Heart right ventricle (tissue), 16 donors: Measurements from ENCODE around the gene DPY19L1. TPM values are rescaled to one million over a fixed set of nuclear protein-coding genes. Genes with fewer than 3 reads are reported as not detected.
"Not testable (repeated sequence)": the region's sequence is repeated elsewhere in the genome, so short reads cannot be mapped to it uniquely, and the experiment has no call there.

Experiments
- ATAC-seq, 8 donors: fragments of 200-7000 bp; cut with Tn5 transposase; one replicate each; pipeline ENCODE4 v1.9.1; 2020; ENCODE audit warnings: mild to moderate bottlenecking in 8 of 8, moderate library complexity in 8 of 8, moderate number of reproducible peaks in 1 of 8
- DNase-seq, 2 donors: peaks; one replicate each; pipeline ENCODE4 v3.0.0-alpha.2; 2020
- H3K27ac ChIP-seq, 10 donors: fragments of 200-600 bp; sonication (generic) in 2 of 10; one replicate each; pipeline versions ENCODE4 v1.5.0 to v1.8.0; 2020 to 2022; ENCODE audit warnings: mild to moderate bottlenecking in 3 of 10
- H3K27me3 ChIP-seq, 7 donors: fragments of 200-600 bp; one replicate each; pipeline ENCODE4 v1.8.0; 2021 to 2022; ENCODE audit warnings: mild to moderate bottlenecking in 2 of 7
- H3K36me3 ChIP-seq, 9 donors: fragments of 200-600 bp; sonication (generic) in 1 of 9; one replicate each; pipeline versions ENCODE4 v1.5.0 to v1.8.0; 2020 to 2022; ENCODE audit warnings: mild to moderate bottlenecking in 2 of 9
- H3K4me1 ChIP-seq, 9 donors: fragments of 200-600 bp; sonication (generic) in 1 of 9; one replicate each; pipeline versions ENCODE4 v1.5.0 to v1.8.0; 2020 to 2022; ENCODE audit warnings: mild to moderate bottlenecking in 4 of 9
- H3K4me3 ChIP-seq, 10 donors: fragments of 200-600 bp; sonication (generic) in 2 of 10; one replicate each; pipeline versions ENCODE4 v1.5.0 to v1.8.0; 2020 to 2022; ENCODE audit warnings: mild to moderate bottlenecking in 7 of 10, moderate library complexity in 2 of 10
- H3K9me3 ChIP-seq, 11 donors: fragments of 200-600 bp in 10 of 11; sonication (generic) in 2 of 11; one replicate each; pipeline versions ENCODE4 v1.5.0 to v1.8.0; 2013 to 2022; ENCODE audit warnings: mild to moderate bottlenecking in 2 of 11, control low read depth in 1 of 11, moderate library complexity in 1 of 11
- CTCF ChIP-seq, 9 donors: fragments of 200-600 bp; sonication (generic) in 2 of 9; IDR thresholded peaks; one replicate each; pipeline versions ENCODE4 v1.5.0 to v1.8.0; 2021 to 2022; ENCODE audit warnings: antibody characterized with exemption in 9 of 9, mild to moderate bottlenecking in 5 of 9, moderate library complexity in 1 of 9
- WGBS, 2 donors: extraction: QIAGEN DNeasy Blood & Tissue Kit; methylation state at CpG; one replicate each; pipeline ENCODE4 v1.1.7; 2013; ENCODE audit warnings: inconsistent platforms in 1 of 2; 5-methylcytosine and 5-hydroxymethylcytosine counted together
- intact Hi-C, 10 donors: fragments of 100-400 bp; cut with DNase I; formaldehyde crosslinking; loops; one replicate each; pipeline versions ENCODE4 v1.11.1 to v1.14.2; 2022
- polyA plus RNA-seq, 2 donors: library from polyadenylated mRNA; stranded (reverse); fragments of 200-250 nt; gene quantifications; one replicate each; pipeline ENCODE4 v1.2.3, GENCODE V29; 2013
- total RNA-seq, 10 donors: library from RNA; stranded (reverse); fragmentation: NEBNext Ultra II Directional in 3 of 10; extraction: Animal tissue kit (Norgen Biotek cat#: 25700) in 3 of 10; gene quantifications; one replicate each; pipeline versions ENCODE4 v1.2.1 to v1.2.4, GENCODE V29; 2021 to 2023
- donor health status: Arrhythmogenic right ventricular cardiomyopathy.
- donor health status: ischemic (EF 13 %, LVEDD 7.1; RV severe dilation, severe dysfunction).
- donor health status: healthy with polysubstance abuse.
- donor health status: DM: no; HTN: yes; CAD: no.
- donor health status: DM: no; HTN: no; CAD: no.
- donor health status: ischemic (EF 25% LVEDD 6.9; RV normal size, moderate dysfunction).
- donor health status: ischemic (EF 25% LVEDD 5.7; RV mildly dilated, moderate dysfunction).
- donor health status: healthy.
- donor health status: DM: yes; HTN: yes; CAD: no.
- donor health status: Ischemic cardiomyopathy.
- donor health status: ischemic (EF 35%, LVEDD 5.7; RV mildly dilated, moderate dysfunction).
- donor health status: nonischemic (EF 11% LVEDD 7.7; RV severe dilation, severe dysfunction).
- donor health status: DM: yes; HTN: yes; CAD: no.
- donor health status: PGD.
- donor health status: ischemic (EF 29% LVEDD 5.4; RV normal size, mild dysfunction).
- donor health status: nonischemic (EF 23%, LVEDD 6.1; RV moderate dilation, normal function).

Gene DPY19L1
- total and polyA plus RNA-seq, 12 donors = 8.9 to 28.0 (median 22.2) TPM

GRCh38 chr7:35065382-35065781 lies 28.1 kb upstream of the DPY19L1 start:
- TF ChIP-seq CTCF (IDR thresholded peaks at IDR 0.05) = peak in 1 of 9 donors; percentile 18
- ATAC-seq = not testable (repeated sequence)
- intact Hi-C loops = loop anchor here in 1 of 10 donors (10.0 kb wide), 1 partner anchor 469 kb away; no protein-coding TSS in a partner anchor

DNA sequence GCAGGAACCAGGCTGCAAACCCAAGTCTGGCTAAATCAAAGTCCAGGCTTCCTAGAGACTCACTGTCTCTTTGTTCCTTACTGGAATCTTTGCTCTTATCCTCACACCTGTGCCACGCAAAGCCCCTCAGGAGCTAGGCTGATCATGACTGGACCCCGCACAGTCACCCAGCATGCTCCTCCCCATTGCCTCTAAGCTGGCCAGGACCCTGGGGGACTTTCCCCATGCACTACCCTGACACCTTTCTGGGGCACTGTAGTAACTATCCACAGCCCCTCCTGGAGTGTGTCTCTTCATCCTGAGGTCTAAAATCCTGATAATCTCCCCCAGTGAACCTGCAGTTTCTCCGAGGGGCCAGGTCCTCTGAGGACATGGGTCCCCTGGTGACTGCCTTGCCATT lies 21.3 kb upstream of the DPY19L1 start:
- H3K36me3 ChIP-seq, H3K27me3 ChIP-seq, intact Hi-C loops, H3K27ac ChIP-seq, H3K4me3 ChIP-seq, H3K9me3 ChIP-seq, H3K4me1 ChIP-seq, DNase-seq: not testable (repeated sequence)
- WGBS, 2 donors = 87 to 95% methylated on average over 3 of the region's 3 CpGs
- ATAC-seq = peak in 1 of 8 donors; percentile 62

More at GRCh38 chr7:35065382-35065781, 28.1 kb upstream of the DPY19L1 start:
- not testable (repeated sequence) for H3K27ac ChIP-seq, H3K36me3 ChIP-seq, H3K4me3 ChIP-seq, H3K4me1 ChIP-seq, DNase-seq, H3K27me3 ChIP-seq, H3K9me3 ChIP-seq
- WGBS, 2 donors = 24 to 55% methylated on average over 2 of the region's 2 CpGs

DNA sequence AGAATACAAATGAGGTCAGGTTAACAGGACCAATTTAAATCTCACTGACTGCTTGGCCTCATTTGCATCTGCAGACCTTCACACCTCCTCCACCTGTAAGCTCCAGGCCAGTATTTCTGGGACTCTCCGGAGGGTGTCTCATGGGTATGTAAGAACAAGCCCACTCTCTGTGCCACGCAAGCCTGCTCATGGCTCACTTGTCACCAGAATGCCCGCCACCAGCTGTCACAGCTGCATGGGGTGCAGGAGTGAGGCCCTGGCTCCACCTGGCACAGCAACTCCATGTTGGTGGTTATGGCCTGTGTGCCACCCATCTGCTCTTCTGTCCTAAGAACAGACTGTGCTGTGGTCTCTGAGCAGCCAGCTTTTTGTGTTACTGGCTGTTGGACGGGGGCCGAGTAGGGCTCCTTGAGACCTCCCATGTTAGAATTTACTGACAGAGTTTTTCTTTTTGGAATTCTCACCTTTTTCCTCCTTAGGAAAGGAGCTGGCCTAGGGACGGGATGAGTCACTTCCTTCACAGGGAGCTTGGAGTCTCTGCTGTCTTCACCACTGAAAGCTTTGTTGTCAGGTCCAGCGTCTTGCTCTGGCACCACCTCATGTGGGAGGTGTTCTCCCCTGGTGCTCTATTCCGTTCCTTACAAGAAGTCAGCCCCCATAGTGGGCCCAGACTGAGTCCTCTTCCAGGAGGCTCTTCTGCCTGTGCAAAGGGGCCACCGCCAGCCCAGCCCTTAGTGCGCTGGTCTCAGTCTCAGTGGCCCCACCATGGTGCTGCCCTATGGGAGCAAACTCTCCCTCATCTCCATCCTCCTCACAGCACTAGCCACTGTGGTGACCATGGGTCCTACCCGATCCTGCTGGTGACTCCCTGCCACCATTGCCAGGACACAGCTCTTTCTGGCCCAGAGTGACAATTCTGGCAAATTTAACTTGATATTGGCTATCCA lies 20.5 kb upstream of the DPY19L1 start:
- 84% methylated on average over 11 of the region's 11 CpGs for WGBS, 2 donors
- H3K27me3 ChIP-seq, H3K9me3 ChIP-seq, H3K36me3 ChIP-seq, H3K27ac ChIP-seq, intact Hi-C loops, DNase-seq, H3K4me3 ChIP-seq, H3K4me1 ChIP-seq, ATAC-seq: not testable (repeated sequence)

DNA sequence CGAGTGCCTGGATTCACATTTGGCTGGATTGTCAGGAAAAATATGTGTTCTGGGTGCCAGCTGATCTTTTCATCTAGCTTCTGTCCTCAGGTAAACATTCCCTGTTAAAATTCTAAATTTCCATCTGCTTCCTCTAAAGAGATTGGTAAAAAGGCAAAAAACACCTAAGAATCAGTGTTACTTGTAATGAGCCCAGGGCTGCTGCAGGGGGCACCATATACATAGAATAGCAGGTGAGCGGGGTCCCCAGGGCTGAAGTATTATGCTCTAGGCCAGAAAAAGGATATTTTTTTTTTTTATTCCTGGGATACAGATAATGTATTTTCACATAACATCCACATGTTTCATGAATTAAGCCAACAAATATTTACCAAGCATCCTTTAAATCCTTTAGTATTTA lies 18.4 kb upstream of the DPY19L1 start:
- H3K36me3 ChIP-seq, ATAC-seq, H3K4me1 ChIP-seq, H3K9me3 ChIP-seq, intact Hi-C loops, H3K4me3 ChIP-seq, H3K27me3 ChIP-seq, H3K27ac ChIP-seq, DNase-seq: not testable (repeated sequence)
- peak in 3 of 9 donors; percentile 14 to 18 (median 17) for TF ChIP-seq CTCF (IDR thresholded peaks at IDR 0.05)
- WGBS, 2 donors = 84% methylated on average over 2 of the region's 2 CpGs

DNA sequence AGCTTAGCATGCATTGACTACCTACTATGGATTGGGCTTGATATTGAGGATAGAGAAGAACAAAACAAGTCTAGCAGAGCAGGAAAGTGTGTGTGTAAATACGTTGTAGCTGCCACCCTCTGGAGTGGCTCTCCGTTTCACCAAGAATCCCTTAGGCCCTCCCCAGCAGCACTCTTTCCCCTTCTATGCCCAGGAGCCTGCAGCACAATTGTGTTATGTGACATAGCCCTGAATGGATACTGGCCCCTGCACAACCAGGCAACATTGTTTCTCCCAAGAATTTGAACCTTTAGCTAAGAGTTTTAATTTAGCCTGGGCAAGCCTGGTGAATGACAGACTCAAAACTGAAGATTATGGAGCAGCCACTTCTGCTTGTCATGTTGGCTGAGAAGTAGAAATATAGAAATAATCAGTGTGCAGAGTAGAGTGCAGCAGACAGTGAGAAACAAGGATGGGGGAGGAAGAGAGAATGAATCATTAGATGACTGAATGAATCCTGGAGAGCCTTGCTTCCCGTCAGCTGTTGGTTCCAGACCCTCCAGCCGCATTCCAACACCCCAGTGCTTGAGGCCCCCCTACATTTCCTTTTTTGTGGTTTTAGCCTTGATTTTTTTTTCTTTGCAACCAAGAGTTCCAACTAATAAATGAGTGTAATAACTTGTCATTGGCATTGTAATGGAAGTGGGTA lies 16.3 kb upstream of the DPY19L1 start:
- H3K9me3 ChIP-seq, H3K27ac ChIP-seq, H3K27me3 ChIP-seq, H3K4me3 ChIP-seq, H3K36me3 ChIP-seq, H3K4me1 ChIP-seq, intact Hi-C loops, DNase-seq: not testable (repeated sequence)
- WGBS, 2 donors = 58 to 65% methylated on average over 4 of the region's 4 CpGs
- peak in 5 of 8 donors; percentile 36 to 60 (median 44) for ATAC-seq

- ATAC-seq, H3K36me3 ChIP-seq, H3K4me3 ChIP-seq, DNase-seq, H3K4me1 ChIP-seq, H3K9me3 ChIP-seq, H3K27me3 ChIP-seq, intact Hi-C loops, H3K27ac ChIP-seq: not testable (repeated sequence)
- 97 to 100% methylated on average over 2 of the region's 2 CpGs for WGBS, 2 donors
These were observed 11.1 kb upstream of the DPY19L1 start for GRCh38 chr7:35048390-35048789.

DNA sequence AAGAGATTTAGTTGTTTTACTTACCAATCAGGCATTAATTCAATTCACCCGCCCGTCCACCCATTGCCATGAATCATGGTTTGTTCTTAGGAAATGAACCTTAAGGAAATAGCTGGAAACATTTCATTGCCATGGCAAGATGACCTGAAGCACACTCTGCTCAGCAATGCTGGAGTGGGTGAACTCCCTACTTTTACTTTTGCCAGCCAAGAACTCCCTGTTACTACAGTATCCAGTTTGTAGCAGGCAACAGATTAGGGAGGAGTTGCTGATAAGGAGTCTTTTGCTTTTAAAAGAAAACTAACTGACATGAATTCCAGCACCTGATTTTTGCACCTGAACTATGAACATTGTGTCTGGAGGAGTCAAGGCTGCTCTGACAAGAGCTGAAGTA lies 10.6 kb upstream of the DPY19L1 start:
- H3K27me3 ChIP-seq, H3K36me3 ChIP-seq, H3K9me3 ChIP-seq, H3K4me3 ChIP-seq, H3K27ac ChIP-seq, H3K4me1 ChIP-seq, intact Hi-C loops, DNase-seq: not testable (repeated sequence)
- peak in 5 of 8 donors; percentile 49 to 78 (median 69) for ATAC-seq
- 80 to 82% methylated on average over 2 of the region's 2 CpGs for WGBS, 2 donors

GRCh38 chr7:35047263-35047911 lies 10.1 kb upstream of the DPY19L1 start:
- H3K27me3 ChIP-seq, H3K9me3 ChIP-seq: not testable (repeated sequence)

DNA sequence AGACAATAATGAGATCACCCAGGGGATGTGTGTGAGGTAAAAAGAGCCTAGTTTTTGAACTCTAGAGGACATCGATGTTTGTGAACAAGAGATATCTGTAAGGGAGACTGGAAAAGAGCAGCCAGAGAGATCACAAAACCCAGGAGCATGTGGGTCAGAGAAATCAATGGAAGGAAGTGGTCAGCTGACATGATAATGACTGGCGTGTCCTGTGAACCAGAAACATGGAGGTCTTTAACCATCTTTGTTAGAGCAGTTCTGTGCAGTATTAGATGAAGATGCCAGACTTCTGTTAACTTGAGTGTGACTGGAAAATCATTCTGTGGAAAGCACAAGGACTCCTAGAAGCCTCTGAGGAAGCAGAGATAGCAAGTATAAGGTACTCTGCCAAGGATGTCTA lies 6.0 kb upstream of the DPY19L1 start:
- intact Hi-C loops = not testable (repeated sequence)

More at GRCh38 chr7:35047263-35047911, 10.1 kb upstream of the DPY19L1 start:
- H3K4me3 ChIP-seq, H3K4me1 ChIP-seq, H3K27ac ChIP-seq, H3K36me3 ChIP-seq, intact Hi-C loops, ATAC-seq, DNase-seq: not testable (repeated sequence)
- WGBS, 2 donors = 71 to 72% methylated on average over 3 of the region's 3 CpGs

More for the DNA sequence above, 6.0 kb upstream of the DPY19L1 start:
- not testable (repeated sequence) for H3K36me3 ChIP-seq, H3K27ac ChIP-seq, H3K4me3 ChIP-seq, DNase-seq, H3K4me1 ChIP-seq, H3K9me3 ChIP-seq, ATAC-seq, H3K27me3 ChIP-seq
- 70 to 76% methylated on average over 2 of the region's 2 CpGs for WGBS, 2 donors
